ENCODE results near the gene CERS6.

CERS6 gene

DNA sequence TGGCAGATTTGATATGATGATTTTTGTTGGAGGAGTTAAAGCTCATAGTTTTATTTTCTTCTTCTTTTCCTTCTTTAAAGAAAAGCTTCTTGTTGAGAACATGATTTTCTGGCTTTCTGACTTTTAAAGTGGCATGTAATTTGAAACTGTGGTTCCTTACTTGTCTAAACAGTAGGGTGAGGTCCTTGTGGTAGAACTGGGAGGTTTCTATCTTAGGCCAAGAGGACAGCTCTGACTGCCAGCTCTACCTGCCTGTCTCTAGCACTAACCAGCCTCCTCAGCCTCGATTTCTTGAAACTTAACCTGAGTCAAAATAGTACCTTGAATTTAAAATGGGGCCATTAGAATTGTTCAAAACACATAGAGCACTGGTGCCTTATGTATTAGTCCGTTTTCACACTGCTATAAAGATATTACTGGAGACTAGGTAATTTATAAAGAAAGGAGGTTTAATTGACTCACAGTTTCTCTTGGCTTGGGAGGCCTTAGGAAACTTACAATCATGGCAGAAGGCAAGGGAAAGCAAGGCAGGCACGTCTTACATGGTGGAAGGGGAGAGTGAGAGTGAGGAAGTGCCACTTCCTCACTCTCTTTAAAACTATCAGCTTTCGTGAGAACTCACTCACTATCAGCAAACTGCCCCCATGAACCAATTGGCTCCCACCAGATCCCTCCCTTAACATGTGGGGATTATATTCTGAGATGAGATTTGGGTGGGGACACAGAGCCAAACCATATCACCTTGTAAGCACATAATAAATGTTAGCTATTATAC, 119.0 kb downstream of the CERS6 start:
- no peak for DNase-seq

DNA sequence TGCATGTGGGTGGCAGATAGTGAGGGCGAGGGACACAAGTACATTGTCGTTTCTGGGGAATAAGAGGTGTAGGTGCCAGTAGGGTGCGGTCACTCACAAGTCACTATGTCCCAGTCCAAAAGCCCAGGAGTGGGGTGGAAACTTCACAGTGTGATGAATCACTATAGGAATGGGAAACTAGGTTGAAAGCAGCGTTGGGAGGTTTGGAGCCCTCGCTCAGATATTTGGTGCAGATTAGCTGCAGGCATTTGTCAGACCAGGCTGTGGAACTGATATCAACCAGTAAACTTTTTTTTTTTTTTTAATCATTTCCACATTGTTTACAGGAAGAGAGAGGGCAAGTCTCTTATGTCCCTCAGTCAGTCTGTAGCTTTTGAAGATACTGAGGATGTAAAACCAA, 121.8 kb downstream of the CERS6 start:
- no peak for DNase-seq

DNA sequence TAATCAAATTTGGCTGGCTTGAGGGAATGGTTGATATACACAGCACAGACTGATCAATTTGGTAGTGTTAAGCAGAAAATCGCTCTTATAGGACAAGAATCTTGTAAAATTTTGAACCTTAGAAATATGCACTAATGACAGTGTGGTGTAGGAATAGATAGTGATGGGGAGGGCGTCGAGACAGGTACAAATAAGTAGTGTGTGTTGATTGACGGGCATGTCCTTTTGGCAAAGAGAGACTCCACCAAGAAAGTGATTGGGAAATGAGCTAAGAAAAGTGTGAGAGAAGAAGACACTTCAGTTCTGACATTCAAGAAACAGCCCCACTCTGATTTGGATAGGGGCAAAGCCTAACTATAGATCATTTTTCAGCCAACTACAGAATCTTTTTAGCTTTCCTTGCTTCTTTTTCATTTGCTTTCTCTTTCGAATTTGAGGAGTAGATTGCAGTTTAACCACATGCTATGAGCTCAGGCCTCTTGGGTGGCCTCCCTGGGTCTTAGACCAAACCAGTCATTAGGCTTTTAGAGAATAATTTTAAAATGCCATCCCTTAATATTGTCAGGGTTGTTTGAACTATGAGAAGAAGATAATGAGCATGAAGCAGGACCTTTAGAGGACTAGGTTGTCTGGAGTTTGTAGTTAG, 127.1 kb downstream of the CERS6 start:
- no peak for DNase-seq

DNA sequence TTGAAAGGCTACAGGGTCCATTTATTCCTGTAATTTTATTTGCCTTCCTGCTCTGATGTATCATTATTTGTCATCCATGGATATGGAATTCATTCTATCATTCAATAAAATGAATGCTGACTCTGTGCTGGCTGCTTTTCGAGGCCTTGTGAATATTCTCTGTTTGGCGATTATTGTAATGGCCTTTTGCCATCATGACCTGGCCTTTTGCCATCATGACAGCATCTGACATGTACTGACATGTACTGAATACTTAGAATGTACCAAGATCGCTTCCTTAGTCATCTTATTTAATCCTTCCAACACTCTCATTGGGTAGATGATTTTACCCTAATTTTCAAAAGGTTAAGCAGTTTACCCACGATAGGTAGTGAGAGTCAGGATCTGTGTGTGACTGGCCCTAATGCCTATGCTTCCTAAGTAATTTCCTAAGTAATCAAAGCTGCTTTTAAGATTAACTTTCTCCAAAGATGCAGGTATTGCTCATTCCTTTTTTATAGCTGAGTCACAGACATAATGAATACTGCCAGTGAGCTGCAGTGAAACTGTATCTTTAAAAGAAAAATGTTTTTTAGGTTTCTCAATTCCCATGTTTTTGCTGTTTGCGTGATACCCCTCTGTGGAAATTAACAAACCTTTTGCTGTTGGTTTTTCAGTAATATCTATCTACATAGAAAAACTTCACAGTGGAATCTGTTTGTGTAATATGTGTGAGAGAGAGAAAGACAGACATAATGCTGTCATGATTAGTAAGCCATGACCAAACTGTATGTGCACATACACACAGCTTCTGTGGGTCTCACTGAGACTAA, 127.8 kb downstream of the CERS6 start:
- DNase-seq: no peak

DNA sequence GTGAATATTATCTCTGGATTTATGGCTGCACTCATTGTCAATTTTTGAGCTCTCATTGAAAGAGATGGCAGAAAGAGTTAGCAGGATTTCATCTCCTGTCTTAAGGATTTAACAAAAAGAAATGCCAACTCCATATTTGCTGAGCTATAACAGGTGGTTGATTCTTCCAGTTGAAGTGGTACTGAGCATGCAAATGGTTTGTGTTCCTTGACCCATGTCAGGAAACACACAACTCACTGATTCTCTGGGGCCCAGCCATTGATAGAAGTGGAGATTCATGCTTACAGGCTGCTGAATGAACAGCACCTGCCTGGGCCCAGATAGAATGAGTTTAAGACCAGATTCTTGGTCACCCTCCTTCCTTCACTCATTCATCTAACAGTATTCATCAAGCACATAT, 128.8 kb downstream of the CERS6 start:
- no peak for DNase-seq

DNA sequence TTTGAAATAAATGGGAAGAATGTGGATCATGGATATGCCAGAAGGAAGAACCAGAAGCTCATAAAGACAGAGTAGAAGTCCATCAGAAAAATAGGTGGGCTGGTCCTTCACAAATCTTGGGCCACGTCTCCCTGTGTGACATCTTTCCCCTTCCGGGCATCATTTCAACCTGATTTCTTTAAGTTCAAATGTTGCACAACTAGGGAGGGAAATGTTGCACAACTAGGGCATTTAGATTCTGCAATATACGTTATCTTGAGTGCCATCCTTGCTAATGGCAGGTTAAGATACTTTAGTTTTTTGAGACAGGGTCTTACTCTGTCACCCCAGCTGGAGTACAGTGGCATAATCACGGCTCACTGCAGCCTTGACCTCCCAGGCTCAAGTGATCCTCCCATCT, 129.6 kb downstream of the CERS6 start:
- DNase-seq: no peak

DNA sequence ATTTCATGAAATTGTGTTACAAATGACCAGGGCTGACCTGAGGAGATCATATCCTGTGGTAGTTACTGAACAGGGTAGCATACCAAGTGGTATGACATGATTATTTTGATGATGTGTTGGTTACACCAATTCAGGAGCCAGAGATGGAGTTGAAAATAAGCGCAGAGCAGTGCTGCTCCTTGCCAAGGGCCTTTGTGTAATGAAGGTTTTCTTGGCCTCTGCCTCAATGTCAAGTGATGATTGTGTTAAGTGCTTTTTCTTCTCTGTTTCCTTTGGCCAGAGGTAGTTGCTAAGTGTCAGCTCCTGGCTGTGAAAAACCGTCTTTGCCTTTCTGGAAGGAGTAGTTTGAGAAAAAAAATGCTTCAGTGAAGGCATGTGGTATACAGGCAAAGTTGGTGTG, 131.2 kb downstream of the CERS6 start:
- no peak for DNase-seq

DNA sequence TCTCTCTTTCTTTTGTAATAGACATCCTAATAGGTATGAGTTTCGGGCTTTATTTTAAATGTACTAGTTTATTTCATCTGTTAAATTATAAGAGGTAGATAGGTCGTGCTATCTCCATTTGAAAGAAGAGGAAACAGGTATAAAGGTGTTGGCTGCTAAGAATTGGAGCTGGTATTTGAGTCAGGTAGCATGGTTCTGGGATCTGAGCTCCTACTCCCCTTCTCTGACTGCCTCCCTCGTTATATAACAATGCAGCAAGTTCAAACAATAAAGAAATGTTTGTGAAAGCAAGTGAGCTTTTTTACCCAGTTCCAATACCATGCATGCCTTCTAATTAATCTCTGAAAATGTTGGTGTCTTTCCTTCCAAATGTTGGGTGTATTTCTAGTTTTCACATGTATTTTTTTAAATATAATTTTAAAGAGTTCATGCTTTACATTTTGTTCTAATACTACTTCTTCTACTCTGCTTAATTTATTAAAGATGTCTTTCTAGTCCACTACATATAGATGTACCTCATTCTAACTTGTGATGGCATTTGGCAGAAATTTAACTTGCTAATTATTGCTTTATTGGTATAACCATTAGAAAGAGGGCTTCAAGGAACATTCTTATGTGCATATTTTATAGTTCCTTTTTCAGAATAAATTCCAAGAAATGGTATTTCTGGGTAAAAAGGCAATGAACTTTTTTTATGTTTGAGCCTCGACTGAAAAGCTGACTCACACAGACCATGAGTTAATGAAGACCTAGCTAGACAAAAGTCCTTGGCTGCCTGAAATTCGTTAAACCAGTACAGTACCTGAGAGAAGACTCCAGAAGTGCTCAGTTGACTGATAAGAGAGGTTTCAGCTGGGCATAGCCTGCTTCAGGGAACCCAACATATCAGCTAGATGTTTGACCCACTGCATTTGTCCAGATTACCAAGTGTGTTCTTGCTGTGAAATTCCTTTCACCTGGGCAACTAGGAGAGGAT, 133.5 kb downstream of the CERS6 start:
- DNase-seq: no peak

DNA sequence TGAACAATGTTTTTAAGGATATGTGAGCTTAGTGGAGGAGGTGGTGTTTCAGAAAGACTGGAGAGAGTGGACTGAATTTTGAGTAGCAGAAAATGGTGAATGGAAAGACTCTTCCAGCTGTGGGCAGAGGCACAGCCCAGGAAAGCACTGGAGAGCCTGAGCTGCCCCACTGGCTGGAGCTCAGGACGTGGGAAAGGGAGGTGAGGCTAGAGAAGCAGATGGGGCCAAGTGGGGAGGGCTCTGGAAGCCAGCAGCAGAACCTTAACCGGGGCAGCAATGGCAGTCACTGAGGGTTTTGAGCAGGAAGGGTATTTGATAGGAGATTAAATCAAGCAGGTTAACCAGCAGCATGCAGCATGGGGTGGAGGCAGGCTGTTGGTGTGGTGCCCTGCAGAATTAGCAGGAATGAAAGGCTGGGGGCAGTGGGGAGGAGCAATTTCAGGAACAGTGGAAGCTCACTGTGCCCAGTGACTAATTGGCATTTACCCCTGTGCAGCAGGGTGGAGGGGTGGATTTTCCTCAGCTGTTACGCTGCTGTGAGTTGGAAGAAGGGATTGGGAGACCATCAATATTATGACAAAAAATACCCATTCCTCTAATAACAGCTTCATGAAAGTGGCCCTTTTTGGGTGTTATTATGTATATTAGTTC, 136.2 kb downstream of the CERS6 start:
- DNase-seq: no peak

DNA sequence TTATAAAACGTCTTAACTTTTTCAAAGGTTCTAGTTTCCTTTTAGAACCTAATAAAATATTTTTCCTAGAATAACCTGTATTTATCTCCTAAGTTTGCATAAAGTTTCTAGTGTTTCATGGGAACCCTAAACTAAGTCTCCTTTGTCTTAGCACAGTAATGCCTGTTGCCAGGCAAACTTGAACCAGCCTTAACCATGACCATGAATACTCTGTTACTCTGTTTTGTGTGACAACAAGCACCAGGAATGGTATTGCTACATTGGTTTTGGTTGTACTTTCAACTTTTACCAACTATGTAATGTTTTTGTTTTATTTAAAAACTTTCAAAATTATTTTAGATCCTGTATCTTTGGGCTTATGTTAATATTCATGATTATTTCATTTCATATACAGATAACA, 137.6 kb downstream of the CERS6 start:
- DNase-seq: no peak

DNA sequence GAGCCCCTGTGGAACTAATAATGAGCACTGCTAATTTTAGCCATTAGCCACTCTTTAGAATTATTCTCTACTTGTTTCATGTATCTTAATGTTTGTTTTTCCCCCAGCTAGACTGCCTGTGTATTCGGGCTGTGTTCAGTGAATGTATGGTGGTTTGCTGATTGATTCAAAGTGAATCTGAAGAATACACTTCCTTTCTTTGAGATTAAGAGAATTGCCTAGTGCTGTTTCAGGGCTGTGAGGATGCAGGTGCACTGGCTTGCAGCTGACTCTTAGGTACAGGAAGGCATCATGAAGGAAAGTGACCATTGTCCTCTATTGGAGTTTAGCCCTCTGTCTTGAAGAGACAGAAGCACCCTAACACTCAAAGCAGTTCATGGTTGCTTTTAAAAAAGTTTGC, 138.7 kb downstream of the CERS6 start:
- no peak for DNase-seq

DNA sequence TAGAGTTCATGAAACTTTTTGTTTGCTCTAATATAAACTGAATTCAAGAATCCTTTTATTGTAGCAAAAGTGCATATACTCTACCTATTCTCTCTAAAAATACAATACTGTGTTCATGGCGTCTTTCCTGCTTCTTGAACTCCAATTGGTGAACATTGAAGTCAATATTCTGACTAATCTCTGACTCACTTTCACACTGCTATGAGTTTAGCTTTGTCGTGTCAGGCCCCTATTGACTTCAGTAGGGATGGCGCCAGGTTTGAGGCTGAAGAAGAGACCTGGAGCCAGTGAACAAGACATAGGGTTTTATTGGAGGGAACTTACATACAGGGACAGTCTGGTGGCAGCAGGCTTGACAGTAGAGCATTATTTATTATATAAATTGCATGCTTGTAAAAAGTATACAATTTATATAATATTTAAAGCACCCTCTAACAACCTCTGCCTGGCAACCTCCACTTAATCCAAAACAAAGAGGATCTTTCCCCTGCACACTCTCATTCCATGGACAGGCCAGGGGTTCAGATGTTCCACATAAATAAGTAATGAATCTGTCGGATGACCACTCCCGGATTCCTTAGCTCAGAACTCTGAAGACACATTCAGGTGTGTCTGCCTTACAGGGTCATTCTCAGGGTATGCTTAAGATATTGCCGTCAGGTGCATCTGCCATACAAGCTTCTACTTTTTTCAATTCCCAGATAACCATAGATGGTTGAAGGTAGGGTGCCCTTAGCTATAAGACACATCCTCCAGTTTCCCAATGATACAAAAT, 141.0 kb downstream of the CERS6 start:
- no peak for DNase-seq

DNA sequence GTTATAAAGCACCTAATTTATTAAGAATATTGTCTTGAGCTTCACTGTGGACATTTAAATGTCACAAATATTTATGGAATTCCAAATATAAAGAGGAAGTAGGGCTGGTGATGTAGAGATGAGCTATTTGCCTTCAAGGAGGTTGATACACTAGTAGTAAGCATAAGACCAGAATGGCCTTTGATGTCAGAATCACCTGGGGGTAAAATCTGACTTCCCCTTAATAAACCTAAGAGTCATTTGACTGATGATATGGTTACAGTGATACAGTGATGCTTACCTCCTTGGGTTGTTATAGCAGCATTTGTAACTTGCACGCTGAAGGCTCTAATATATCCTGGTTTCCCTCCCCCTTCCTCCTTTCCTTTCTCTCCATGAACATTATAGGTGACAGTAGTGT, 143.7 kb downstream of the CERS6 start:
- DNase-seq: no peak

DNA sequence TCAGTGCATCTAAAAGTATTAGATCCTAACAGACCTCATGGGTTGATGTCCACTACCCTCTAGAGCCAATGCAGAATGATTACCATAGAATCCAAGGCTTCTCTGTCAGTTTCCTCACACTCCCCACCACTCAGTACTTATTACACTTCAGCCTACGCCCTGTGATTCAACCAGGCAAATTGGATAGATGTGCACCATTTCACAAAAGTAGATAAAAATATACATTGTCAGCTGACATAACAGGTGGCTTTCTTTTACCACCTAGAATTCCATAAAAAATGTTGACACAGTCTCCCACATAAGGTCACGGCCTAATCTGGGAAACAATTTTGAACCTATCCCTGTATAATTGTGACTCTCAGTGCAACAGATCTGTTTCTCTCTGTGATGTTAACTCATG, 144.9 kb downstream of the CERS6 start:
- no peak for DNase-seq

DNA sequence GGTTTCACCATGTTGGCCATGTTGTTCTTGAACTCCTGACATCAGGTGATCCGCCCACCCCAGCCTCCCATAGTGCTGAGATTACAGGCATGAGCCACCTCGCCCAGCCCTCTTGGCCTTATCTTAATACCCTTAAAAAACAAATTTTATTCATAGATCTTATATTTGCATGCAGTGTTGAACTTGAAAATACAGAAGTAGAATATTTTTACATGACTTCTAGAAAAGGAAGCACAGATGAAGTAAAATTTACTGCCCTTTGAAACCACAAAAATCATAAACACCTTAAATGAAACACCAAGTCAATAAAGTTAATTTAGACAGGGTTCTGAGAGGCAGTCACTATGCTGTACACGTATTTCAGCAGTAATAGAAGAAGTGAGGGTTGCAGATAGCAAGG, 145.7 kb downstream of the CERS6 start:
- no peak for DNase-seq

DNA sequence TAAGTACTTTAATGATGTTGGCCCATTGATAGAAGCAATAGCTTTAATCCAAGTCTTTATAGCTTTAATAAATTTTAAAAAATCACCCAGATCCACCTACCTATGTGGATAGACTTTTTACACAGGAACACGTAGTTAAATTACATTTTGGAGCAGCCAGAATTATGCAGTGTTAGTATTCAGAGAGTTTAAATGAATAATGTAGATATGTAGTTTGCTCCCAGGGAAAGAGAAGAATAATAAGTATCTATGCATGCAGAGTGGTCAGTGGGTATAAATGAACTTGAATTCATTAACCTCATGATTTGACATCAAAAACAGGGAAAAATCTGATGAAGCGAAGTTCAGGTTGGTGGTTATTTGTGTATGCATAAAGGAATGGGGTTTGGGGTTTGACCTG, 146.3 kb downstream of the CERS6 start:
- no peak for DNase-seq

DNA sequence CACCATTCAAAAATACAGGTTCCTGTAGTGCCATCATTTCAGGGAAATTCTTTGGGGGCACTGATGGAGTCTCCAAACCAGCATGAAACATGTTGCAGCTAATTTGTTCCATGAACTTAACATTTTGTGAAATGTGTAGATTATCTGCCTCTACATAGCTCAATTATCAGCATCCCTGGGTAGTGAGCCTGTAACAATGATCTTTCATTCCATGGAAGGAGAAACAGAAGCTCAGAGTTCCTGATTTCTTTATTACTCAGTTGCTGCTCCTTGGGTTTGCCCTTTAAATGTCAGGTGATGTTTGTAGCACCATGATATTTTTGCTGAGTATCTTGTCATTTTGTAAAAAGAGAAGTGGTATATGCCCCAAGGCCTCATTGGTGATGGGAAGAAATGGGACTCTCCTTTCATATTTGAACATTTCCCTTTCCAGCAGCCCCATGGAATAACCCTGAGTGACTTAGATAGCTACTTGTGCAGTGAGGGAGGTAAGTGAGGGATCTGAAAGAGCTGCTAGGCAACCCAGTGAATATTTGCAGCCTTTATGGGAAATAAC, 146.9 kb downstream of the CERS6 start:
- DNase-seq: no peak

DNA sequence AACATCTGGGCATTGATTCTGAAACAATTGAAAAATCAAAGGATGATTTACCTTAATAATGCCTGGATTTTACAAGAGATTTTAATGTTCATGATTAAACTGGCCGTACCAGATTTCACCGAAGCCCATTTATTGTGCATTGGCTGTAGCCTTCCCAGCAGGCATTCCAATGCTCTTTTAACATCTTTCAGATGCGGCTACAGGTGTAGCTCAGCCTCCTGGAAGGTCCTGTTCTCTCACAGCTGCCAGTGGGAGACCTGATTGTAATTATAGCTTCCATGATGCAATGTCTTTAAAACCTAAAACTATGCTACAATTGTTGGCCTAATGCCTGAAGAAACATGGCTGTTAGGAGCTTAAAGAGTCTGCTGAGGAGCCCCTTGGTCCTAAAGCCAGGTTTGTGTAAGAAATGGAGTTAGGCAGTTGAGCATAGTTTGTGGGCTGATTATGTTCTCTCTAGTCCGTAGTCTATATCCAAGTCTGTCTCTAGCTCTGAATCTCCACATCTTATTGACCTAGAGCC, 147.4 kb downstream of the CERS6 start:
- DNase-seq: no peak

DNA sequence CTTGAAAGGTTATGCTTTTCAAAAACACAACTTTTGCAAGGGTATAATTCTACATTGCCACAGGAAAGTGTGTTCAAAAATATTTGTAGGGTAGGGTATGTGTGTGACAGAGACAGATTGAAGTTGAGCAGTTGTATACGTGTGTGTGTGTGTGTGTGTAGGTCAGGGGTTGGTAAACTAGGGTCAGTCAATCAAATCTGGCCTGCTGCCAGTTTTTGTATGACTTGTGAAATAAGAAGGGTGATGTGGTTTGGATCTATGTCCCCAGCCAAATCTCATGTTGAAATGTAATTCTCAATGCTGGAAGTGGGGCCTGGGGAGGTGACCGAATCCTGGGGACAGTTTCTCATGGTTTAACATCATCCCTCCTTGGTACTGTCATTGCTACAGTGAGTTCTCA, 148.2 kb downstream of the CERS6 start:
- no peak for DNase-seq

DNA sequence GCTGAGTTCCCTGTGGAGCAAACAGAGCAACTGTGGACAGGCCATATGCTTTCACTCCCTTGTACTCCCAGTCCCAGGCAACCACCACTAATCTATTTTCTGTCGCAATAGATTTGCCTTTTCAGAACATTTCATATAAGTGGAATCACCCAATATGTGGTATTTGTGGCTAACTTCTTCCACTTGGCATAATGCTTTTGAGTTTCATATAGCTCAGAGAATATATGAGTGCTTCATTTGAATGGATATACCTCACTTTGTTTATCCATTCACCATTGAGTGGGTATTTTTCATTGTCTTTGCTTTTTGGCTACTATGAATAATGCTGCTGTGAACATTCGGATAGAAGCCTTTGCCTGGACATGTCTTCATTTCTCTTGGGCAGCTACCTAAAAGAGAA, 151.9 kb downstream of the CERS6 start:
- DNase-seq: no peak

DNA sequence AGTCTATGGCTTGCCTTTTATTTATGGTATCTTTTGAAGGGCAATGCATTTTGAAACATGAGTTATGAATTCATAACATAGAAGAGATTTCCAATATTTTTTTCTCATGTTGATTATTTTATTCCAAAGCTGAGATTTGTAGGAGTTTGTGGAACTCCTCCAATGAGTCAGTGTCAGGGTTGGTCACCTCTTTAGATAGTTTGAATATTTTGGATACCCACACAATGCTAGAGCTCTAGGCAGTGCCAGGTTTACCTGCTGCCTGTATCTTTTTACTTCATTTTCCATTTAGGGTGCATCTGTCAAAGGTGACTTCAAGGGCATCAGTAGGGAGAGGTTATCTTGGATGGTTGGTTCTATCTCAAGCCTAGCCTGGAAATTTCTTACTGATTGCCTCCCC, 152.7 kb downstream of the CERS6 start:
- DNase-seq: no peak
